HepG2 (cell line): ENCODE data around the gene CA6. TPM values are rescaled to one million over a fixed set of nuclear protein-coding genes. Genes with fewer than 3 reads are reported as not detected.

Experiments
- ATAC-seq: fragments of 200-7000 bp; cut with Tn5 transposase; 3 replicates; pipeline ENCODE4 v1.9.1; 2020; ENCODE audit warnings: mild to moderate bottlenecking, moderate library complexity
- BruUV-seq: library from RNA; stranded (reverse); fragments of 400-500 nt; replicated peaks from 2 replicates; lab custom pipeline; 2021; lab: Mats Ljungman, UMichigan
- CTCF ChIA-PET: fragments of 300-600 bp; formaldehyde crosslinking; extraction: SDS; loops from one replicate; lab custom pipeline; 2021; ENCODE audit warnings: low total read pairs, inconsistent platforms, low intra/inter-chr PET ratio; lab: Yijun Ruan, JAX
- POLR2A ChIA-PET: fragments of 350-600 bp; sonication (Branson Sonifier 250); formaldehyde crosslinking; loops from one replicate; lab custom pipeline; 2020; ENCODE audit warnings: antibody characterized with exemption, inconsistent platforms; lab: Yijun Ruan, JAX
- DNase-seq: peaks from one replicate; pipeline ENCODE4 v3.0.0-alpha.2; 2015; ENCODE audit warnings: low spot score
- FAIRE-seq: peaks from 3 replicates; lab custom pipeline; 2011; peaks lifted over from hg19 to GRCh38; lab: Jason Lieb, UNC
- H2AFZ ChIP-seq: one replicate; pipeline ENCODE4 v1.6.1; 2011; ENCODE audit warnings: low read length, inconsistent platforms
- H3K27ac ChIP-seq: fragments of 300-600 bp; 3 replicates; pipeline ENCODE4 v1.8.0; 2011; ENCODE audit warnings: mixed run types, mild to moderate bottlenecking, mixed read lengths, low read length, inconsistent platforms; ENCODE audit not compliant: insufficient read depth; ENCODE audit errors: extremely low read length
- H3K27me3 ChIP-seq, 2 experiments: fragments of 200-600 bp in 1 of 2; 2 replicates in 1 of 2; 3 replicates in 1 of 2; pipeline versions ENCODE4 v1.6.0 to v1.8.0; 2011; ENCODE audit warnings: low read length in 2 of 2, mild to moderate bottlenecking in 2 of 2, moderate library complexity in 2 of 2, inconsistent platforms in 1 of 2; ENCODE audit not compliant: insufficient read depth in 2 of 2, control insufficient read depth in 1 of 2
- H3K36me3 ChIP-seq, 2 experiments: fragments of 200-600 bp in 1 of 2; replicated peaks in 1 of 2; 2 replicates in 1 of 2; 3 replicates in 1 of 2; pipeline versions ENCODE4 v1.5.1 to v1.8.0; 2011; ENCODE audit warnings: low read length in 2 of 2, inconsistent platforms in 1 of 2; ENCODE audit not compliant: insufficient read depth in 2 of 2, control insufficient read depth in 1 of 2
- H3K4me1 ChIP-seq: 2 replicates; pipeline ENCODE4 v1.5.1; 2012; ENCODE audit warnings: low read length, inconsistent platforms; ENCODE audit not compliant: insufficient read depth
- H3K4me2 ChIP-seq: 2 replicates; pipeline ENCODE4 v1.6.0; 2011; ENCODE audit warnings: low read depth, low read length, inconsistent platforms
- H3K4me3 ChIP-seq, 3 experiments: fragments of 200-600 bp in 1 of 3; sonication (generic), shearing (Covaris generic) in 1 of 3; replicated peaks in 1 of 3; 2 replicates each; pipeline ENCODE4 v1.5.1; 2011 to 2016; ENCODE audit warnings: low read length in 3 of 3, inconsistent platforms in 2 of 3, low read depth in 2 of 3, mild to moderate bottlenecking in 2 of 3, control low read depth in 1 of 3, mixed read lengths in 1 of 3; ENCODE audit not compliant: insufficient read depth in 1 of 3
- H3K79me2 ChIP-seq: one replicate; pipeline ENCODE4 v1.6.1; 2011; ENCODE audit warnings: low read length, inconsistent platforms; ENCODE audit not compliant: insufficient read depth
- H3K9ac ChIP-seq: 2 replicates; pipeline ENCODE4 v1.6.0; 2011; ENCODE audit warnings: mild to moderate bottlenecking, low read depth, low read length, inconsistent platforms; ENCODE audit not compliant: insufficient read depth
- H3K9me3 ChIP-seq: 2 replicates; pipeline ENCODE4 v1.5.1; 2012; ENCODE audit warnings: mild to moderate bottlenecking, low read length
- H4K20me1 ChIP-seq: 2 replicates; pipeline ENCODE4 v1.6.0; 2011; ENCODE audit warnings: inconsistent platforms, mild to moderate bottlenecking, low read length, moderate library complexity; ENCODE audit not compliant: insufficient read depth
- FLYWCH1 ChIP-seq: sonication (generic); formaldehyde crosslinking; IDR thresholded peaks from 2 replicates; pipeline ENCODE4 v1.8.1; 2023; ENCODE audit warnings: mild to moderate bottlenecking, missing genetic modification reagents
- PCBP2 ChIP-seq: fragments of 200-400 bp; formaldehyde crosslinking; optimal IDR thresholded peaks from 2 replicates; pipeline ENCODE3; 2018; ENCODE audit warnings: low read length, low read depth; ENCODE audit not compliant: poor library complexity, severe bottlenecking
- ZFP62 ChIP-seq: sonication (generic); formaldehyde crosslinking; IDR thresholded peaks from 2 replicates; pipeline ENCODE4 v1.4.0; 2020; ENCODE audit warnings: missing genetic modification reagents
- WGBS: methylation state at CpG from one replicate; pipeline ENCODE4 v1.1.6; 2017; ENCODE audit warnings: low lambda C conversion rate; 5-methylcytosine and 5-hydroxymethylcytosine counted together
- in situ Hi-C: cut with HindIII; loops from 2 replicates; pipeline ENCODE4 v1.10.0; 2017; ENCODE audit warnings: low pct_unique_long_range_greater_than_20kb; ENCODE audit not compliant: extremely low pct_ligation_motif_present
- intact Hi-C: fragments of 100-400 bp; cut with micrococcal nuclease; formaldehyde crosslinking; loops from one replicate; pipeline ENCODE4 v1.10.0; 2022; ENCODE audit not compliant: unreplicated experiment
- polyA plus RNA-seq, 8 experiments: library from polyadenylated mRNA; depleted of rRNA in 3 of 8; stranded (reverse) in 7 of 8; unstranded in 1 of 8; fragments of >200 nt; fragmentation: Illumina TruSeq in 4 of 8; extraction: Trizol in 4 of 8; gene quantifications; 2 replicates each; pipeline versions ENCODE4 v1.2.1 to v1.2.3, GENCODE V29; 2011 to 2016; ENCODE audit warnings: low read depth in 4 of 8, missing spikeins in 1 of 8, mixed read lengths in 1 of 8; ENCODE audit not compliant: insufficient read depth in 1 of 8
- total RNA-seq, 5 experiments: library from RNA; depleted of rRNA; stranded (reverse); fragments of >200 nt; fragmentation: Illumina TruSeq; extraction: Trizol; gene quantifications; 2 replicates each; pipeline ENCODE4 v1.2.3, GENCODE V29; 2016; ENCODE audit warnings: low read depth in 1 of 5
- TF ChIP-seq, protein P1 (sequence below): sonication (generic); formaldehyde crosslinking; IDR thresholded peaks from 2 replicates; pipeline ENCODE4 v1.5.0; 2020; ENCODE audit warnings: missing genetic modification reagents
- TF ChIP-seq, protein P2 (sequence below): sonication (generic); formaldehyde crosslinking; IDR thresholded peaks from 2 replicates; pipeline ENCODE4 v1.8.0; 2022; ENCODE audit warnings: mild to moderate bottlenecking, missing genetic modification reagents; ENCODE audit not compliant: insufficient replicate concordance
- TF ChIP-seq, protein P3 (sequence below): sonication (generic); formaldehyde crosslinking; IDR thresholded peaks from 2 replicates; pipeline ENCODE4 v1.4.0; 2020; ENCODE audit warnings: missing genetic modification reagents, borderline replicate concordance

Gene CA6
- total and polyA plus RNA-seq, 2 of the 13 experiments (the other 11 are each of a cell fraction or from before 2014, with no cell fraction given), result not detected

DNA sequence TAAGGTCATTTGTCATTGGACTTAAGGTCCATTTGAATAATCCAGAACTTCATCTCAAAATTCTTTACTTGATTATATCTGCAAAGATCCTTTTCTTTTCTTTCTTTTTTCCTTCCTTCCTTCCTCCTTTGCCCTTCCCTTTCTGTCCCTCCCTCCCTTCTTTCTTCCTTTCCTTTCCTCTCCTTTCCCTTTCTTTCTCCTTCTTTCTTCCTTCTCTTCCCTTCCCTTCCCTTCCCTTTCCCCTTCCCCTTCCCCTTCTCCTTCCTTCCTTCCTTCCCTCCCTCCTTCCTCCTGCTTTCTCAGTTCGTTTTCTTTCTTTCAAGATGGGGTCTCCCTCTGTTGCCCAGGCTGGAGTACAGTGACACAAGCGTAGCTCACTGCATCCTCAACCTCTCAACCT is 35.5 kb downstream of the CA6 start:
- DNase-seq (no peak), FAIRE-seq (no peak), ATAC-seq (no peak)
- ChIA-PET CTCF (no interaction called here), POLR2A (no interaction called here)
- 1% methylated on average over 2 of the region's 2 CpGs for WGBS
- Histone ChIP-seq H2AFZ (no peak overlapping the region), H3K9me3 (no peaks in the 10 kb centered on the region), H3K27ac (no peak overlapping the region), H4K20me1 (no peaks in the 10 kb centered on the region), H3K36me3 (no peaks in the 10 kb centered on the region), H3K79me2 (no peaks in the 10 kb centered on the region), H3K4me2 (no peak overlapping the region), H3K4me3 (no peak overlapping the region), H3K4me1 (peaks cover 15% of the 10 kb centered on the region), H3K9ac (no peak overlapping the region), H3K27me3 (peaks cover 0 to 8% of the 10 kb centered on the region in 2 experiments; a peak in 2 of 5 replicates)
- BruUV-seq, result no TSS peak
- no peak for TF ChIP-seq FLYWCH1 (CRISPR knock-in tag)
- TF ChIP-seq, protein P1, sequence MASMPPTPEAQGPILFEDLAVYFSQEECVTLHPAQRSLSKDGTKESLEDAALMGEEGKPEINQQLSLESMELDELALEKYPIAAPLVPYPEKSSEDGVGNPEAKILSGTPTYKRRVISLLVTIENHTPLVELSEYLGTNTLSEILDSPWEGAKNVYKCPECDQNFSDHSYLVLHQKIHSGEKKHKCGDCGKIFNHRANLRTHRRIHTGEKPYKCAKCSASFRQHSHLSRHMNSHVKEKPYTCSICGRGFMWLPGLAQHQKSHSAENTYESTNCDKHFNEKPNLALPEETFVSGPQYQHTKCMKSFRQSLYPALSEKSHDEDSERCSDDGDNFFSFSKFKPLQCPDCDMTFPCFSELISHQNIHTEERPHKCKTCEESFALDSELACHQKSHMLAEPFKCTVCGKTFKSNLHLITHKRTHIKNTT (CRISPR knock-in tag), result no peak
- peak; percentile 24 for TF ChIP-seq PCBP2
- no peak for TF ChIP-seq ZFP62
- TF ChIP-seq, protein P2, sequence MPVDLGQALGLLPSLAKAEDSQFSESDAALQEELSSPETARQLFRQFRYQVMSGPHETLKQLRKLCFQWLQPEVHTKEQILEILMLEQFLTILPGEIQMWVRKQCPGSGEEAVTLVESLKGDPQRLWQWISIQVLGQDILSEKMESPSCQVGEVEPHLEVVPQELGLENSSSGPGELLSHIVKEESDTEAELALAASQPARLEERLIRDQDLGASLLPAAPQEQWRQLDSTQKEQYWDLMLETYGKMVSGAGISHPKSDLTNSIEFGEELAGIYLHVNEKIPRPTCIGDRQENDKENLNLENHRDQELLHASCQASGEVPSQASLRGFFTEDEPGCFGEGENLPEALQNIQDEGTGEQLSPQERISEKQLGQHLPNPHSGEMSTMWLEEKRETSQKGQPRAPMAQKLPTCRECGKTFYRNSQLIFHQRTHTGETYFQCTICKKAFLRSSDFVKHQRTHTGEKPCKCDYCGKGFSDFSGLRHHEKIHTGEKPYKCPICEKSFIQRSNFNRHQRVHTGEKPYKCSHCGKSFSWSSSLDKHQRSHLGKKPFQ (CRISPR knock-in tag), result no peak
- TF ChIP-seq, protein P3, sequence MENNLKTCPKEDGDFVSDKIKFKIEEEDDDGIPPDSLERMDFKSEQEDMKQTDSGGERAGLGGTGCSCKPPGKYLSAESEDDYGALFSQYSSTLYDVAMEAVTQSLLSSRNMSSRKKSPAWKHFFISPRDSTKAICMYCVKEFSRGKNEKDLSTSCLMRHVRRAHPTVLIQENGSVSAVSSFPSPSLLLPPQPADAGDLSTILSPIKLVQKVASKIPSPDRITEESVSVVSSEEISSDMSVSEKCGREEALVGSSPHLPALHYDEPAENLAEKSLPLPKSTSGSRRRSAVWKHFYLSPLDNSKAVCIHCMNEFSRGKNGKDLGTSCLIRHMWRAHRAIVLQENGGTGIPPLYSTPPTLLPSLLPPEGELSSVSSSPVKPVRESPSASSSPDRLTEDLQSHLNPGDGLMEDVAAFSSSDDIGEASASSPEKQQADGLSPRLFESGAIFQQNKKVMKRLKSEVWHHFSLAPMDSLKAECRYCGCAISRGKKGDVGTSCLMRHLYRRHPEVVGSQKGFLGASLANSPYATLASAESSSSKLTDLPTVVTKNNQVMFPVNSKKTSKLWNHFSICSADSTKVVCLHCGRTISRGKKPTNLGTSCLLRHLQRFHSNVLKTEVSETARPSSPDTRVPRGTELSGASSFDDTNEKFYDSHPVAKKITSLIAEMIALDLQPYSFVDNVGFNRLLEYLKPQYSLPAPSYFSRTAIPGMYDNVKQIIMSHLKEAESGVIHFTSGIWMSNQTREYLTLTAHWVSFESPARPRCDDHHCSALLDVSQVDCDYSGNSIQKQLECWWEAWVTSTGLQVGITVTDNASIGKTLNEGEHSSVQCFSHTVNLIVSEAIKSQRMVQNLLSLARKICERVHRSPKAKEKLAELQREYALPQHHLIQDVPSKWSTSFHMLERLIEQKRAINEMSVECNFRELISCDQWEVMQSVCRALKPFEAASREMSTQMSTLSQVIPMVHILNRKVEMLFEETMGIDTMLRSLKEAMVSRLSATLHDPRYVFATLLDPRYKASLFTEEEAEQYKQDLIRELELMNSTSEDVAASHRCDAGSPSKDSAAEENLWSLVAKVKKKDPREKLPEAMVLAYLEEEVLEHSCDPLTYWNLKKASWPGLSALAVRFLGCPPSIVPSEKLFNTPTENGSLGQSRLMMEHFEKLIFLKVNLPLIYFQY (CRISPR knock-in tag), result no peak
- intact Hi-C loops, result no loop called here
- in situ Hi-C loops, result no loop called here
